HepG2 (cell line): Measurements from ENCODE around the gene PLA2G7. TPM values are rescaled to one million over a fixed set of nuclear protein-coding genes. Genes with fewer than 3 reads are reported as not detected.

Source experiments
- ATAC-seq: fragments of 200-7000 bp; cut with Tn5 transposase; 3 replicates; pipeline ENCODE4 v1.9.1; 2020; ENCODE audit warnings: mild to moderate bottlenecking, moderate library complexity
- BruUV-seq: library from RNA; stranded (reverse); fragments of 400-500 nt; replicated peaks from 2 replicates; lab custom pipeline; 2021; lab: Mats Ljungman, UMichigan
- CTCF ChIA-PET: fragments of 300-600 bp; formaldehyde crosslinking; extraction: SDS; loops from one replicate; lab custom pipeline; 2021; ENCODE audit warnings: low total read pairs, inconsistent platforms, low intra/inter-chr PET ratio; lab: Yijun Ruan, JAX
- POLR2A ChIA-PET: fragments of 350-600 bp; sonication (Branson Sonifier 250); formaldehyde crosslinking; loops from one replicate; lab custom pipeline; 2020; ENCODE audit warnings: antibody characterized with exemption, inconsistent platforms; lab: Yijun Ruan, JAX
- DNase-seq: peaks from one replicate; pipeline ENCODE4 v3.0.0-alpha.2; 2015; ENCODE audit warnings: low spot score
- FAIRE-seq: peaks from 3 replicates; lab custom pipeline; 2011; peaks lifted over from hg19 to GRCh38; lab: Jason Lieb, UNC
- H2AFZ ChIP-seq: one replicate; pipeline ENCODE4 v1.6.1; 2011; ENCODE audit warnings: low read length, inconsistent platforms
- H3K27ac ChIP-seq: fragments of 300-600 bp; 3 replicates; pipeline ENCODE4 v1.8.0; 2011; ENCODE audit warnings: mixed run types, mild to moderate bottlenecking, mixed read lengths, low read length, inconsistent platforms; ENCODE audit not compliant: insufficient read depth; ENCODE audit errors: extremely low read length
- H3K27me3 ChIP-seq, 2 experiments: fragments of 200-600 bp in 1 of 2; 2 replicates in 1 of 2; 3 replicates in 1 of 2; pipeline versions ENCODE4 v1.6.0 to v1.8.0; 2011; ENCODE audit warnings: low read length in 2 of 2, mild to moderate bottlenecking in 2 of 2, moderate library complexity in 2 of 2, inconsistent platforms in 1 of 2; ENCODE audit not compliant: insufficient read depth in 2 of 2, control insufficient read depth in 1 of 2
- H3K36me3 ChIP-seq, 2 experiments: fragments of 200-600 bp in 1 of 2; replicated peaks in 1 of 2; 2 replicates in 1 of 2; 3 replicates in 1 of 2; pipeline versions ENCODE4 v1.5.1 to v1.8.0; 2011; ENCODE audit warnings: low read length in 2 of 2, inconsistent platforms in 1 of 2; ENCODE audit not compliant: insufficient read depth in 2 of 2, control insufficient read depth in 1 of 2
- H3K4me1 ChIP-seq: 2 replicates; pipeline ENCODE4 v1.5.1; 2012; ENCODE audit warnings: low read length, inconsistent platforms; ENCODE audit not compliant: insufficient read depth
- H3K4me2 ChIP-seq: 2 replicates; pipeline ENCODE4 v1.6.0; 2011; ENCODE audit warnings: low read depth, low read length, inconsistent platforms
- H3K4me3 ChIP-seq, 3 experiments: fragments of 200-600 bp in 1 of 3; sonication (generic), shearing (Covaris generic) in 1 of 3; replicated peaks in 1 of 3; 2 replicates each; pipeline ENCODE4 v1.5.1; 2011 to 2016; ENCODE audit warnings: low read length in 3 of 3, inconsistent platforms in 2 of 3, low read depth in 2 of 3, mild to moderate bottlenecking in 2 of 3, control low read depth in 1 of 3, mixed read lengths in 1 of 3; ENCODE audit not compliant: insufficient read depth in 1 of 3
- H3K79me2 ChIP-seq: one replicate; pipeline ENCODE4 v1.6.1; 2011; ENCODE audit warnings: low read length, inconsistent platforms; ENCODE audit not compliant: insufficient read depth
- H3K9ac ChIP-seq: 2 replicates; pipeline ENCODE4 v1.6.0; 2011; ENCODE audit warnings: mild to moderate bottlenecking, low read depth, low read length, inconsistent platforms; ENCODE audit not compliant: insufficient read depth
- H3K9me3 ChIP-seq: 2 replicates; pipeline ENCODE4 v1.5.1; 2012; ENCODE audit warnings: mild to moderate bottlenecking, low read length
- H4K20me1 ChIP-seq: 2 replicates; pipeline ENCODE4 v1.6.0; 2011; ENCODE audit warnings: inconsistent platforms, mild to moderate bottlenecking, low read length, moderate library complexity; ENCODE audit not compliant: insufficient read depth
- FOXM1 ChIP-seq: sonication (generic); formaldehyde crosslinking; IDR thresholded peaks from 2 replicates; pipeline ENCODE4 v1.5.0; 2020; ENCODE audit warnings: missing genetic modification reagents
- JUN ChIP-seq: sonication (generic); formaldehyde crosslinking; IDR thresholded peaks from 2 replicates; pipeline ENCODE4 v1.4.0; 2020; ENCODE audit warnings: mild to moderate bottlenecking, missing genetic modification reagents
- NFYB ChIP-seq: sonication (generic); formaldehyde crosslinking; IDR thresholded peaks from 2 replicates; pipeline ENCODE4 v1.4.0; 2020; ENCODE audit warnings: missing genetic modification reagents
- SP2 ChIP-seq: sonication (generic); formaldehyde crosslinking; IDR thresholded peaks from 2 replicates; pipeline ENCODE4 v1.5.1; 2020; ENCODE audit warnings: mild to moderate bottlenecking, missing genetic modification reagents
- ZNF329 ChIP-seq: sonication (generic); formaldehyde crosslinking; IDR thresholded peaks from 2 replicates; pipeline ENCODE4 v1.9.0; 2021; ENCODE audit warnings: low read depth, mild to moderate bottlenecking, missing genetic modification reagents
- WGBS: methylation state at CpG from one replicate; pipeline ENCODE4 v1.1.6; 2017; ENCODE audit warnings: low lambda C conversion rate; 5-methylcytosine and 5-hydroxymethylcytosine counted together
- in situ Hi-C: cut with HindIII; loops from 2 replicates; pipeline ENCODE4 v1.10.0; 2017; ENCODE audit warnings: low pct_unique_long_range_greater_than_20kb; ENCODE audit not compliant: extremely low pct_ligation_motif_present
- intact Hi-C: fragments of 100-400 bp; cut with micrococcal nuclease; formaldehyde crosslinking; loops from one replicate; pipeline ENCODE4 v1.10.0; 2022; ENCODE audit not compliant: unreplicated experiment
- polyA plus RNA-seq, 8 experiments: library from polyadenylated mRNA; depleted of rRNA in 3 of 8; stranded (reverse) in 7 of 8; unstranded in 1 of 8; fragments of >200 nt; fragmentation: Illumina TruSeq in 4 of 8; extraction: Trizol in 4 of 8; gene quantifications; 2 replicates each; pipeline versions ENCODE4 v1.2.1 to v1.2.3, GENCODE V29; 2011 to 2016; ENCODE audit warnings: low read depth in 4 of 8, missing spikeins in 1 of 8, mixed read lengths in 1 of 8; ENCODE audit not compliant: insufficient read depth in 1 of 8
- total RNA-seq, 5 experiments: library from RNA; depleted of rRNA; stranded (reverse); fragments of >200 nt; fragmentation: Illumina TruSeq; extraction: Trizol; gene quantifications; 2 replicates each; pipeline ENCODE4 v1.2.3, GENCODE V29; 2016; ENCODE audit warnings: low read depth in 1 of 5
- TF ChIP-seq, protein P1 (sequence below): sonication (generic); formaldehyde crosslinking; IDR thresholded peaks from 2 replicates; pipeline ENCODE4 v1.4.0; 2020; ENCODE audit warnings: missing genetic modification reagents, borderline replicate concordance
- TF ChIP-seq, protein P2 (sequence below): sonication (generic); formaldehyde crosslinking; IDR thresholded peaks from 2 replicates; pipeline ENCODE4 v1.5.0; 2020; ENCODE audit warnings: mild to moderate bottlenecking, missing genetic modification reagents
- TF ChIP-seq, protein P3 (sequence below): sonication (generic); formaldehyde crosslinking; IDR thresholded peaks from 2 replicates; pipeline ENCODE4 v1.5.1; 2020; ENCODE audit warnings: mild to moderate bottlenecking, missing genetic modification reagents, moderate library complexity
- TF ChIP-seq, protein P4 (sequence below): IDR thresholded peaks from 2 replicates; pipeline ENCODE4 v1.6.1; 2012; ENCODE audit warnings: low read depth, low read length, improper control_type of control experiment

The PLA2G7 gene
- total and polyA plus RNA-seq, 2 of the 13 experiments (the other 11 are each of a cell fraction or from before 2014, with no cell fraction given), result not detected

DNA sequence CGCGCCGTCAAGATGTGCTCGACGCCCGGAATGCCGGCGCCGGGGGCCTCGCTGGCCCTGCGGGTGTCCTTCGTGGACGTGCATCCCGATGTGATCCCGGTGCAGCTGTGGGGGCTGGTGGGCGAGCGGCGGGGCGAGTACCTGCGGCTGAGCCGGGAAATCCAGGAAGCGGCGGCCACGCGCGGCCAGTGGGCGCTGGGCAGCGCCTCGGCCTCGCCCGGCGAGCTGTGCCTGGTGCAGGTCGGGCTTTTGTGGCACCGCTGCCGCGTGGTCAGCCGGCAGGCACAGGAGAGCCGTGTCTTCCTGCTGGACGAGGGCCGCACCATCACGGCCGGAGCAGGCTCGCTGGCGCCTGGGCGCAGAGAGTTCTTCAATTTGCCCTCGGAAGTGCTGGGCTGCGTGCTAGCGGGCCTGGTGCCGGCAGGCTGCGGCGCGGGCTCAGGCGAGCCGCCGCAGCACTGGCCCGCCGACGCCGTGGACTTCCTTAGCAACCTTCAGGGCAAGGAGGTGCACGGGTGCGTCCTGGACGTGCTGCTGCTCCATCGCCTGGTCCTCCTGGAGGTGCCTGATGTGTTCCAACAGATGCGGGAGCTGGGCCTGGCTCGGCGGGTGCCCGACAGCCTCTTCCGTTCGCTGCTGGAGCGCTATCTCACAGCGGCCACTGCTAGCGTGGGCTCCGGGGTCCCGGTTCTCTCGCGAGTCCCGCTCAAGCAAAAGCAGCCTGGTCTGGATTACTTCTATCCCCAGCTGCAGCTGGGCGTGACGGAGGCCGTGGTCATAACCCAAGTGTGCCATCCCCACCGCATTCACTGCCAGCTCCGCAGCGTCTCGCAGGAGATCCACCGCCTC is 46.8 kb downstream of the PLA2G7 start (continued):
- TF ChIP-seq SP2, result no peak
- TF ChIP-seq, protein P1, sequence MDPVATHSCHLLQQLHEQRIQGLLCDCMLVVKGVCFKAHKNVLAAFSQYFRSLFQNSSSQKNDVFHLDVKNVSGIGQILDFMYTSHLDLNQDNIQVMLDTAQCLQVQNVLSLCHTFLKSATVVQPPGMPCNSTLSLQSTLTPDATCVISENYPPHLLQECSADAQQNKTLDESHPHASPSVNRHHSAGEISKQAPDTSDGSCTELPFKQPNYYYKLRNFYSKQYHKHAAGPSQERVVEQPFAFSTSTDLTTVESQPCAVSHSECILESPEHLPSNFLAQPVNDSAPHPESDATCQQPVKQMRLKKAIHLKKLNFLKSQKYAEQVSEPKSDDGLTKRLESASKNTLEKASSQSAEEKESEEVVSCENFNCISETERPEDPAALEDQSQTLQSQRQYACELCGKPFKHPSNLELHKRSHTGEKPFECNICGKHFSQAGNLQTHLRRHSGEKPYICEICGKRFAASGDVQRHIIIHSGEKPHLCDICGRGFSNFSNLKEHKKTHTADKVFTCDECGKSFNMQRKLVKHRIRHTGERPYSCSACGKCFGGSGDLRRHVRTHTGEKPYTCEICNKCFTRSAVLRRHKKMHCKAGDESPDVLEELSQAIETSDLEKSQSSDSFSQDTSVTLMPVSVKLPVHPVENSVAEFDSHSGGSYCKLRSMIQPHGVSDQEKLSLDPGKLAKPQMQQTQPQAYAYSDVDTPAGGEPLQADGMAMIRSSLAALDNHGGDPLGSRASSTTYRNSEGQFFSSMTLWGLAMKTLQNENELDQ, result no peak
- TF ChIP-seq, protein P2, sequence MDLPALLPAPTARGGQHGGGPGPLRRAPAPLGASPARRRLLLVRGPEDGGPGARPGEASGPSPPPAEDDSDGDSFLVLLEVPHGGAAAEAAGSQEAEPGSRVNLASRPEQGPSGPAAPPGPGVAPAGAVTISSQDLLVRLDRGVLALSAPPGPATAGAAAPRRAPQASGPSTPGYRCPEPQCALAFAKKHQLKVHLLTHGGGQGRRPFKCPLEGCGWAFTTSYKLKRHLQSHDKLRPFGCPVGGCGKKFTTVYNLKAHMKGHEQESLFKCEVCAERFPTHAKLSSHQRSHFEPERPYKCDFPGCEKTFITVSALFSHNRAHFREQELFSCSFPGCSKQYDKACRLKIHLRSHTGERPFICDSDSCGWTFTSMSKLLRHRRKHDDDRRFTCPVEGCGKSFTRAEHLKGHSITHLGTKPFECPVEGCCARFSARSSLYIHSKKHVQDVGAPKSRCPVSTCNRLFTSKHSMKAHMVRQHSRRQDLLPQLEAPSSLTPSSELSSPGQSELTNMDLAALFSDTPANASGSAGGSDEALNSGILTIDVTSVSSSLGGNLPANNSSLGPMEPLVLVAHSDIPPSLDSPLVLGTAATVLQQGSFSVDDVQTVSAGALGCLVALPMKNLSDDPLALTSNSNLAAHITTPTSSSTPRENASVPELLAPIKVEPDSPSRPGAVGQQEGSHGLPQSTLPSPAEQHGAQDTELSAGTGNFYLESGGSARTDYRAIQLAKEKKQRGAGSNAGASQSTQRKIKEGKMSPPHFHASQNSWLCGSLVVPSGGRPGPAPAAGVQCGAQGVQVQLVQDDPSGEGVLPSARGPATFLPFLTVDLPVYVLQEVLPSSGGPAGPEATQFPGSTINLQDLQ (CRISPR knock-in tag), result no peak

DNA sequence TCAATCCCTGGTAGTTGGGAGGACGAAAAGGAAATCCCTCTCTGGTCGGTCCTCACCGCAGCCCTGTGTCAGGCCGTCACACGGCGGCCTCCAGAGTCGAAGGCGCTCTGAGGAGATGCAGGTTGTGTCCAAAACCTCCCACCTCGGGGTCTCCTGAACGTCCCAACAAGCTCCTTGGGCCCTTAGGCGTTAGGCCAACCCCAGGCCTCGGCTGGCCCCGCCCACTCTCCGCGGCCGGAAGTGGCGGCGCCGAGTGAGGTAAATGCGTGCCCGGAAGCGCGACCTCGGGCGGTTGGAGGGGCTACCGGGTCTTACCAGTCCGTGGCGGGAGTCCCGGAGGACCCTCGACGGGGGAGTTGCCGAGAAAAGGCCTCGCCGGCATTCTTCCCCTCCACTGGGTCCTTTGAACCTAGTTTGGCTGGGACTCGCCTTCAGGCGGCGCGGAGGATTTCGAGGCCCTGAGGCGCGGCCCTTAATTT is 47.5 kb downstream of the PLA2G7 start, which contains the start of gene TDRD6:
Gene TDRD6 (plus strand): TSS at position 267 of the 479 bp plus-strand sequence. CDS start 244 bp downstream, outside the sequence.
- ATAC-seq, result no peak
- Histone ChIP-seq H3K4me2 (no peak within 1 kb of the TSS), H3K9me3 (no peaks in the 10 kb centered on the region), H3K4me1 (no peaks in the 10 kb centered on the region), H3K36me3 (no peaks in the 10 kb centered on the region), H3K79me2 (no peaks in the 10 kb centered on the region), H3K4me3 (no peak within 1 kb of the TSS), H3K27ac (no peak within 1 kb of the TSS), H3K27me3 (no peaks in the 10 kb centered on the region), H4K20me1 (no peaks in the 10 kb centered on the region), H3K9ac (no peak within 1 kb of the TSS), H2AFZ (no peak within 1 kb of the TSS)
- FAIRE-seq, result no peak
- DNase-seq, result no peak
- CTCF ChIA-PET, result no interaction called here
- TF ChIP-seq, protein P3, sequence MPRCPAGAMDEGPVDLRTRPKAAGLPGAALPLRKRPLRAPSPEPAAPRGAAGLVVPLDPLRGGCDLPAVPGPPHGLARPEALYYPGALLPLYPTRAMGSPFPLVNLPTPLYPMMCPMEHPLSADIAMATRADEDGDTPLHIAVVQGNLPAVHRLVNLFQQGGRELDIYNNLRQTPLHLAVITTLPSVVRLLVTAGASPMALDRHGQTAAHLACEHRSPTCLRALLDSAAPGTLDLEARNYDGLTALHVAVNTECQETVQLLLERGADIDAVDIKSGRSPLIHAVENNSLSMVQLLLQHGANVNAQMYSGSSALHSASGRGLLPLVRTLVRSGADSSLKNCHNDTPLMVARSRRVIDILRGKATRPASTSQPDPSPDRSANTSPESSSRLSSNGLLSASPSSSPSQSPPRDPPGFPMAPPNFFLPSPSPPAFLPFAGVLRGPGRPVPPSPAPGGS, result no peak
- TF ChIP-seq ZNF329 (CRISPR knock-in tag) (no peak), FOXM1 (no peak), NFYB (no peak), JUN (CRISPR knock-in tag) (no peak)
- TF ChIP-seq, protein P4, sequence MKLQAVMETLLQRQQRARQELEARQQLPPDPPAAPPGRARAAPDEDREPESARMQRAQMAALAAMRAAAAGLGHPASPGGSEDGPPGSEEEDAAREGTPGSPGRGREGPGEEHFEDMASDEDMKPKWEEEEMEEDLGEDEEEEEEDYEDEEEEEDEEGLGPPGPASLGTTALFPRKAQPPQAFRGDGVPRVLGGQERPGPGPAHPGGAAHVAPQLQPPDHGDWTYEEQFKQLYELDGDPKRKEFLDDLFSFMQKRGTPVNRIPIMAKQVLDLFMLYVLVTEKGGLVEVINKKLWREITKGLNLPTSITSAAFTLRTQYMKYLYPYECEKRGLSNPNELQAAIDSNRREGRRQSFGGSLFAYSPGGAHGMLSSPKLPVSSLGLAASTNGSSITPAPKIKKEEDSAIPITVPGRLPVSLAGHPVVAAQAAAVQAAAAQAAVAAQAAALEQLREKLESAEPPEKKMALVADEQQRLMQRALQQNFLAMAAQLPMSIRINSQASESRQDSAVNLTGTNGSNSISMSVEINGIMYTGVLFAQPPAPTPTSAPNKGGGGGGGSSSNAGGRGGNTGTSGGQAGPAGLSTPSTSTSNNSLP, result no peak
- BruUV-seq, result no TSS peak
- in situ Hi-C loops (no loop called here), intact Hi-C loops (loop anchor here (10.0 kb wide), 1 partner anchor 97 kb away; no protein-coding TSS in a partner anchor)
- WGBS, result 74% methylated on average over 38 of the region's 41 CpGs
- POLR2A ChIA-PET, result no interaction called here
